HG03558 (cell line): Measurements from ENCODE around the gene IFI35.
"Not testable (repeated sequence)": the region's sequence is repeated elsewhere in the genome, so short reads cannot be mapped to it uniquely, and the experiment has no call there.

Experiments
- ATAC-seq: cut with Tn5 transposase; IDR thresholded peaks from one replicate; pipeline ENCODE4 v1.9.1; 2021; ENCODE audit warnings: moderate number of reproducible peaks; ENCODE audit not compliant: unreplicated experiment; ENCODE audit errors: extremely low read depth

Gene IFI35

GRCh38 chr17:42997390-42997983 lies 9.1 kb upstream of the IFI35 start:
- ATAC-seq, result no peak

- ATAC-seq, result peak; percentile 81
These were observed 8.3 kb upstream of the IFI35 start, which contains the start of gene RPL27 for GRCh38 chr17:42997984-42998938. TSS of gene RPL27 (plus strand) at chr17:42998419. CDS start at chr17:42998751, 332 bp downstream.

DNA sequence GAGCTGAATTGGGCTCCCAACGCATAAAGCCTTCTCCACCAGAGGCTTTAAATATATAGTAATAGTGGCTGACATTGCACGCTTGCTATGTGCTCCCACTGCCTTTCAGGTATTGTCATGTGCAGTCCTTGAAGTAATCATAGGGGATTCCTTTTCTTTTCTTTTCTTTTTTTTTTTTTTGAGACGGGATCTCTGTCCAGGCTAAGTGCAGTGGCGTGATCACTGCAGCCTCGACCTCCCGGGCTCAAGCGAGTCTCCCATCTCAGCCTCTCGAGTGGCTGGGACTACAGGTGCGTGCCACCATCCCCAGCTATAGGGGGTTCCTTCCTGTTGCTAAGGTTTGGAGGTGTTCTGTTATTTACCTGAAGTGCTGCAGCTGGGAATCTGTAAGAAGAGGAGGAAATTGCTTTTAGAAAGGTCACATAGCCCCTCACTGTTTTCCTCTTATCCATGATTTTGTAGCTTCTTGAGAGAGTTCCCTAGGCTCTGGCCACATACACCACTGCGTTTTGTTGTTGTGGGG lies 7.5 kb upstream of the IFI35 start:
- ATAC-seq, result no peak

GRCh38 chr17:43000894-43001293 lies 5.7 kb upstream of the IFI35 start:
- not testable (repeated sequence) for ATAC-seq

- no peak for ATAC-seq
These were observed 2.9 kb upstream of the IFI35 start for GRCh38 chr17:43003542-43004172.

DNA sequence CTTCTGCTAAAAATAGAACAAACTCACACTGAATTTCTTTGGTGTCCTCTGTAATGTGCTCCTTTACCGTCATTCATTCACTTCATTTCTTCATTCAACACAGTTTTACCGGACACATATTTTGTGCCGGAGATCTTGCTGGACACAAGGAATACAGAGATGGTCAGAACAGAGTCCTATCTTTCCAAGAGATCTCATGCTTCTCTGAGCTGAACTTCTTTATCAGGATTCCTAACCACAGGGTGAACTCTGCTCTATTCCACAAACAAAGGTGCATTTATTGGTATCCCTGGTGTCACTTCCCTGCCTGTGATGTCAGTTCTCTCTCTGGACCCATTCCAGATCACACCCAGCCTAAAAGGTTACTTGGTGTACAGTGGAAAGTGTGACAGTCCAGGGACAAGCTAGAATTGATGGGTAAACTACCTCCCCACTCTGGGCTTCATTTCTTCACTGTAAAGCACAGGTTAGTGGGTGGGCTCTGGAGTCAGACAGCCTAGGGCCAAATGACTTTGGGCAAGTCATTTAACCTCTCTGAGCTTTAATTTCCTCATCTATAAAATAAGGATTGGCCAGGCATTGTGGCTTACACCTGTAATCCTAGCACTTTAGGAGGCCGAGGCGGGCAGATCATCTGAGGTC lies 4.2 kb downstream of the IFI35 start:
- no peak for ATAC-seq

- ATAC-seq, result no peak
These were observed 5.3 kb downstream of the IFI35 start for GRCh38 chr17:43011728-43012472.

DNA sequence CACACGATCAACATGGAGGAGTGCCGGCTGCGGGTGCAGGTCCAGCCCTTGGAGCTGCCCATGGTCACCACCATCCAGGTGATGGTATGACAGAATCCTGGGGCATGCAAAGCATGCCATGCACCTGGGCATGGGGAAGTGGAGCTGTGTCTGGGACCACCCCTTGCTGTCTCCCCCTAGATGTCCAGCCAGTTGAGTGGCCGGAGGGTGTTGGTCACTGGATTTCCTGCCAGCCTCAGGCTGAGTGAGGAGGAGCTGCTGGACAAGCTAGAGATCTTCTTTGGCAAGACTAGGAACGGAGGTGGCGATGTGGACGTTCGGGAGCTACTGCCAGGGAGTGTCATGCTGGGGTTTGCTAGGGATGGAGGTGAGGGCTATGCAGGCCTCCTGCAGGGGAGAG lies 6.7 kb downstream of the IFI35 start:
- ATAC-seq, result no peak

- no peak for ATAC-seq
These were observed 7.5 kb downstream of the IFI35 start for GRCh38 chr17:43014020-43014648.

- no peak for ATAC-seq
These were observed 8.3 kb downstream of the IFI35 start for GRCh38 chr17:43014649-43015542.

DNA sequence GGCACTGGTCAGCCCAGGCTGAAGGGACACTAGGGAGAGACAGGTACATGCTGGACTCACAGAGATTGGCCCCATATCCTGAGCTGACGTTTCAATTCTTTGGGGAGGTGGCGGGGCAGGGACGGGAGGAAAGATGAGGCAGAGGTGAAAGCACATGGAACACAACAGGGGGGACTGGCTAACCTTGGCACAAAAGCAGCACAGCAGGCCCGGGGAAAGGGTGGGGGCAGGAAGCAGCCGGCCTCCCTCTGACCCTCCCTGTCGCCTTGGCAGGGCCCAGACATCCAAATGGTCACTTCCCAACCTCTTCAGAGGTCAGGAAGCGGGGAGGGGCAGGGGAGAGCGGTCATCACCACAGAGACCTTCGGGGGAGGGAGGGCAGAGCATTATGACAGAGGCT lies 9.0 kb downstream of the IFI35 start:
- ATAC-seq, result no peak

- no peak for ATAC-seq
These were observed 9.6 kb downstream of the IFI35 start for GRCh38 chr17:43016216-43016615.

DNA sequence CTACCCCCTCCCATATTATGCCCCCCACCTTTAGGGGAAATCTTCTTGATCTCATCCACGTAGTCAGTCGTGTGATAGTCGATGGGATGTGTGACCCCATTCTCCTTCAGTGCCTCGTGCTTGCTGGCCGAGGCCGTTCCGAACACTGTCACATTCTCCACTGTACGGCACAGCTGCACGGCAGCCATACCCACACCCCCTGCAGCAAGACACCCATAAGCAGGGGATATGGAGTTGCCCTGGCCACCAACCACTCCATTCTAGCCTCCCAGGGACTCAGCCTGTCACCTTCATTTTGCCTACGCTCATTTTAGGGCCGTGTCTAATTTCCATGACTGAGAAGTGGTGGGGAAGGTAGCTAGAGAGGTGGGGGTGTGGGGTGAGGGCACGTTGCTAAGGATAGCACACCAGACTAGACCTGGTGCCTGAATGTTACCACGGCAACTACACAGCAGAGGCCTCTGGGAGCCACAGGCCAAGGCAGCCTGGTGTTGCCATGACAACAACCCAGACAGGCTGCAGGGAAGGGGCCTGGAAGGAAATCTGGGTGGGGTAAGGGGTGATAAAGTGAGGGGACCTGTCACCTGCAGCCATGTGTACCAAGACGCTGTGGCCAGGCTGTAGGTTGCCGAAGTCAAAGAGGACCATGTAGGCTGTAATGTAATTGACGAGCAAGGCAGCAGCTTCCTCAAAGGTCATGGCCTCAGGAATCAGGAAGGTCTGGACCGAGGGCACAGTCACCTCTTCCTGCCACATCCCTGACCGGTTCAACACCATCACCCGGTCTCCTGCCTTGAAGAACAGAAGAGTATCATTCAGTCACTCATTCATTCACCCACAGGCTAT lies 11.6 kb downstream of the IFI35 start:
- no peak for ATAC-seq

GRCh38 chr17:43018932-43019331 lies 12.3 kb downstream of the IFI35 start:
- no peak for ATAC-seq

DNA sequence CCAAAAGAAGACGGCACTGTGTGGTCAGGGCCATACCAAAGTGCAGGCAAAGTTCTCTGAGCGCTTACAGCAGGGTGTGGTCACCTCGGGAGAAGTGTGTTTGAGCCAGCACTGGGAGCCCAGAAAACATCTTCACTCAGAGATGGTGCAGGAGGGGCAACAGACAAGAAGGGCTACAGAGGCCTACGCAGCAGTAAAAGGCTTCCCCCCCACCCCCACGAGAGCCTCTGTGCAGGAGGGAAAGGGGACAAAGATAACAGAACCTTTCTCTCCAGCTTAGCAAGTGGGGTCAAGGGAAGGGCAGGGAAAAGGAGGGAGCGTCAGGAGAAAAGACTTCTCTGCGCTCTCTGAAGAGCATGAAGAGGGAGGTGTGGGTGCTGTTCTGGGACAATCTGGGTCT lies 12.8 kb downstream of the IFI35 start:
- ATAC-seq, result no peak

DNA sequence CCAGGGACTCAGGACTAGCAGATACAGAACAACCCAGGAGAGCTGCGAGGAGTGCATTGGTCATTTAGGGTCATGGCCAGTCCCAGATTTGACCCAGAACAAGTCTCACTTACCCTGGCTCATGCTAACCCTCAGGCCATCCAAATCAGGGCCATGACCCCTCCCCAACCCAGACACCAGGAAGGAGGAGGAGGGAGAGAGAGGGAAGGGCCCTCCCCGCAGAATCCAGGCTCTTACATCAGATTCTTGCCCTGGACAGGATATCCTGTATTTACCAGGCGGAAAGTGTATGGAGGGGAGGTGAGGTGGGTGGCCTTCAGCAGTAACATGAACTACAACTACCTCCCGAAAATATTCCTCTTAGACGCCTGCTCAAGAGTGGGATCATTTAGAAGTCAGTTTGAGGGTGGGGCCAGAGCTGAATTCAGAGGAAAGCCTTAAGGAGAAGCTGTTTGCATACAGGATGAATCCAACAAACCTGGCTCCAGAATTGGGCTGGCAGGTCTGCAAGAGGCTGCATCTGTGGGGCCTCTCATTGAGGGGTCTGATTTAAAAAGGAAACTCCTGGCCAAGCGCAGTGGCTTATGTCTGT lies 13.5 kb downstream of the IFI35 start:
- ATAC-seq, result no peak
